Suprapubic skin (tissue), 3 donors: ENCODE results near the gene CAMTA1.

ENCODE experiments used
- CTCF ChIP-seq, 2 donors: fragments of 200-600 bp in 1 of 2; fragments of 450-650 bp in 1 of 2; sonication (generic) in 1 of 2; IDR thresholded peaks; one replicate each; pipeline ENCODE4 v1.5.1; 2016 to 2019; ENCODE audit warnings: antibody characterized with exemption in 2 of 2, mild to moderate bottlenecking in 1 of 2, moderate library complexity in 1 of 2
- EP300 ChIP-seq: sonication (generic); formaldehyde crosslinking; IDR thresholded peaks from one replicate; pipeline ENCODE4 v1.6.1; 2017; ENCODE audit warnings: antibody characterized with exemption

DNA sequence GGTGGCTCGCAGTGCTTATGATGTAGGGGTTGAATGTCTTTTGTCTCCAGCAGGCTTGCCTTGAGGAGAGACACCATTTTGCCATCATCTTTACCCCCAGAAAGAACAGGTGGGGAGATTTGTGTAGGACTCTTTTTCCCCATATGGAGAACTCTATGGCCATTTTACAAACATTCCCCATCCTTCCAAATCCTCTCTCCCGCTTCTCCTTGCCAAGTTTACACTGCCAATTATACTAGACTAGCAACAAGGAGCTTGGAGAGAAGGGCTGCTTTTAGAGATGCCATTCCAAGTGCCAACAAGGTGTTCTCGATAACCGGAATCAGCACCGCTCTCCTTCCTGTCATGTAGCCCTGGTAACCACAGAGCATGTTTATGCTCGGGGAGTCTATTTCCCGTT is 233.1 kb downstream of the CAMTA1 start:
- TF ChIP-seq CTCF (IDR thresholded peaks at IDR 0.05) (no peak), EP300 (no peak)
